Keratinocyte (primary cell): ENCODE results near the gene FBH1. TPM values are rescaled to one million over a fixed set of nuclear protein-coding genes. Genes with fewer than 3 reads are reported as not detected.

Experiments
- DNase-seq: peaks from one replicate; pipeline ENCODE4 v3.0.0-alpha.2; 2011; ENCODE audit warnings: low read depth, missing footprints, low spot score
- FAIRE-seq: peaks from 2 replicates; lab custom pipeline; 2011; peaks lifted over from hg19 to GRCh38; lab: Jason Lieb, UNC
- H2AFZ ChIP-seq: 2 replicates; pipeline ENCODE4 v1.6.0; 2012; ENCODE audit warnings: low read length, control low read depth, inconsistent platforms; ENCODE audit not compliant: control insufficient read depth
- H3K27ac ChIP-seq: 2 replicates; pipeline ENCODE4 v1.5.1; 2011; ENCODE audit warnings: low read length; ENCODE audit not compliant: control insufficient read depth, insufficient read depth
- H3K27me3 ChIP-seq: 3 replicates; pipeline ENCODE4 v1.6.0; 2011; ENCODE audit warnings: low read length; ENCODE audit not compliant: control insufficient read depth, insufficient read depth; ENCODE audit errors: extremely low read depth
- H3K36me3 ChIP-seq, 2 experiments: 2 replicates in 1 of 2; 3 replicates in 1 of 2; pipeline ENCODE4 v1.5.1; 2011; ENCODE audit warnings: low read length in 2 of 2, mild to moderate bottlenecking in 1 of 2; ENCODE audit not compliant: control insufficient read depth in 2 of 2, insufficient read depth in 2 of 2; ENCODE audit errors: extremely low read depth in 1 of 2
- H3K4me1 ChIP-seq: 3 replicates; pipeline ENCODE4 v1.5.1; 2011; ENCODE audit warnings: low read length; ENCODE audit not compliant: control insufficient read depth, insufficient read depth; ENCODE audit errors: extremely low read depth
- H3K4me2 ChIP-seq: 3 replicates; pipeline ENCODE4 v1.6.0; 2011; ENCODE audit warnings: low read depth, low read length; ENCODE audit not compliant: control insufficient read depth, insufficient read depth; ENCODE audit errors: extremely low read depth
- H3K4me3 ChIP-seq, 3 experiments: fragments of 200-600 bp in 1 of 3; sonication (generic) in 1 of 3; 2 replicates in 2 of 3; 3 replicates in 1 of 3; pipeline ENCODE4 v1.5.1; 2011 to 2016; ENCODE audit warnings: low read length in 3 of 3, mild to moderate bottlenecking in 3 of 3, control low read depth in 2 of 3, inconsistent platforms in 1 of 3, low read depth in 1 of 3, mixed read lengths in 1 of 3, mixed run types in 1 of 3, moderate library complexity in 1 of 3; ENCODE audit not compliant: control insufficient read depth in 2 of 3, insufficient read depth in 2 of 3; ENCODE audit errors: extremely low read depth in 1 of 3
- H3K79me2 ChIP-seq: 2 replicates; pipeline ENCODE4 v1.6.0; 2012; ENCODE audit warnings: low read length; ENCODE audit not compliant: control insufficient read depth, insufficient read depth
- H3K9ac ChIP-seq: 3 replicates; pipeline ENCODE4 v1.6.0; 2011; ENCODE audit warnings: low read length; ENCODE audit not compliant: control insufficient read depth, insufficient read depth; ENCODE audit errors: extremely low read depth
- H3K9me1 ChIP-seq: 3 replicates; pipeline ENCODE4 v1.6.0; 2011; ENCODE audit warnings: low read length; ENCODE audit not compliant: control insufficient read depth, insufficient read depth; ENCODE audit errors: extremely low read depth
- H3K9me3 ChIP-seq: 2 replicates; pipeline ENCODE4 v1.5.1; 2012; ENCODE audit warnings: low read depth, low read length; ENCODE audit not compliant: control insufficient read depth
- H4K20me1 ChIP-seq: 3 replicates; pipeline ENCODE4 v1.6.0; 2011; ENCODE audit warnings: low read length; ENCODE audit not compliant: control insufficient read depth, insufficient read depth; ENCODE audit errors: extremely low read depth
- CTCF ChIP-seq, 3 experiments: IDR thresholded peaks in 1 of 3; conservative IDR thresholded peaks in 1 of 3; optimal IDR thresholded peaks in 1 of 3; 2 replicates in 2 of 3; 3 replicates in 1 of 3; pipeline versions ENCODE3 to v1.5.1; 2011; ENCODE audit warnings: low read length in 3 of 3, mild to moderate bottlenecking in 3 of 3, moderate library complexity in 2 of 3, control low read depth in 1 of 3, inconsistent platforms in 1 of 3; ENCODE audit not compliant: insufficient read depth in 2 of 3; ENCODE audit errors: extremely low read depth in 1 of 3
- EZH2 ChIP-seq: IDR thresholded peaks from one replicate; pipeline ENCODE4 v1.6.1; 2012; ENCODE audit warnings: inconsistent platforms, mild to moderate bottlenecking, low read length, moderate library complexity
- dilution Hi-C: fragments of 300-500 bp; cut with MboI; formaldehyde crosslinking; loops from one replicate; pipeline ENCODE4 v1.7.0; 2020; ENCODE audit warnings: low sequenced_read_pairs; ENCODE audit not compliant: extremely low pct_ligation_motif_present
- polyA plus RNA-seq, 5 experiments: library from polyadenylated mRNA; depleted of rRNA in 3 of 5; stranded (reverse) in 3 of 5; stranded (forward) in 1 of 5; unstranded in 1 of 5; fragments of >200 nt; gene quantifications; 1 replicate in 1 of 5; 2 replicates in 3 of 5; 3 replicates in 1 of 5; pipeline versions ENCODE4 v1.2.1 to v1.2.3, GENCODE V29; 2011 to 2012; ENCODE audit warnings: missing spikeins in 2 of 5, low read depth in 1 of 5, low replicate concordance in 1 of 5

Gene FBH1
- polyA plus RNA-seq, 1 donor (not counting 4 experiments of a cell fraction or from before 2014, with no cell fraction given): 61.8 TPM

DNA sequence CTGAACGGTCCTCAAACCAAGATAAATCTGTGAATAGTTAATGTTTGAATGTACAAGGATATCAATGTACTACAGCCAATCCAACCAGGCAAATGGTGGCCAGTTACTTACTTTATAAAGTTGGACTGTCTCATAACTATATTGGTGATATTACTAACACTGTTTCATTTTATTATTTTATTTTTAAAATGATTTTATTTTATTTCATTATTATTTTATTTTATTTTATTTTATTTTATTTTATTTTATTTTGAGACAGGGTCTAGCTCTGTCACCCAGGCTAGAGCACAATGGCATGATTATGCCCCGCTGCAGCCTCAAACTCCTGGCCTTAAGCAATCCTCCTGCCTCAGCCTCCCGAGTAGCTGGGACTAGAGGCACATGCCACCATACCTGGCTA, 80.5 kb downstream of the FBH1 start:
- no peak overlapping the region for H3K9ac ChIP-seq
- no peaks in the 10 kb centered on the region for H3K9me1 ChIP-seq
- H3K27ac ChIP-seq: no peak overlapping the region
- DNase-seq (no peak), FAIRE-seq (no peak)
- H3K79me2 ChIP-seq: no peaks in the 10 kb centered on the region
- TF ChIP-seq CTCF (optimal IDR thresholded peaks at IDR 0.05 in 1 of 3, IDR thresholded peaks at IDR 0.05 in 1 of 3, conservative IDR thresholded peaks at IDR 0.05 in 1 of 3; ENCODE audit: extremely low read depth in 1 of 3, insufficient read depth in 2 of 3, low read length in 3 of 3): no peak
- TF ChIP-seq EZH2: no peak
- H2AFZ ChIP-seq: no peak overlapping the region
- no peaks in the 10 kb centered on the region for H3K27me3 ChIP-seq
- H3K4me1 ChIP-seq: peaks cover 8% of the 10 kb centered on the region
- H3K36me3 ChIP-seq: no peaks in the 10 kb centered on the region
- H3K4me2 ChIP-seq: no peak overlapping the region
- H3K9me3 ChIP-seq: no peaks in the 10 kb centered on the region
- dilution Hi-C loops: loop anchor here (25.0 kb wide), 1 partner anchor 117 kb away; the partner anchor contains the start of gene RBM17
- H4K20me1 ChIP-seq: no peaks in the 10 kb centered on the region
- H3K4me3 ChIP-seq: no peak overlapping the region

- H3K9me1 ChIP-seq: no peaks in the 10 kb centered on the region
- H3K36me3 ChIP-seq: no peaks in the 10 kb centered on the region
- FAIRE-seq (no peak), DNase-seq (no peak)
- peak overlapping the region; percentile 15 for H3K27ac ChIP-seq
- peak overlapping the region; percentile 88 for H2AFZ ChIP-seq
- peak overlapping the region; percentile 54 for H3K4me2 ChIP-seq
- dilution Hi-C loops: loop anchor here (25.0 kb wide), 1 partner anchor 116 kb away; the partner anchor contains the start of gene RBM17
- H3K9me3 ChIP-seq: no peaks in the 10 kb centered on the region
- no peaks in the 10 kb centered on the region for H3K27me3 ChIP-seq
- no peaks in the 10 kb centered on the region for H4K20me1 ChIP-seq
- H3K4me3 ChIP-seq: no peak overlapping the region
- TF ChIP-seq EZH2 (no peak), CTCF (optimal IDR thresholded peaks at IDR 0.05 in 1 of 3, IDR thresholded peaks at IDR 0.05 in 1 of 3, conservative IDR thresholded peaks at IDR 0.05 in 1 of 3; ENCODE audit: extremely low read depth in 1 of 3, insufficient read depth in 2 of 3, low read length in 3 of 3) (no peak)
- H3K9ac ChIP-seq: no peak overlapping the region
- peaks cover 12% of the 10 kb centered on the region for H3K4me1 ChIP-seq
- H3K79me2 ChIP-seq: peaks cover 2% of the 10 kb centered on the region
Observed at GRCh38 chr10:5971315-5971832, 81.3 kb downstream of the FBH1 start.
